Measurements from ENCODE around the gene DGKG.

DNA sequence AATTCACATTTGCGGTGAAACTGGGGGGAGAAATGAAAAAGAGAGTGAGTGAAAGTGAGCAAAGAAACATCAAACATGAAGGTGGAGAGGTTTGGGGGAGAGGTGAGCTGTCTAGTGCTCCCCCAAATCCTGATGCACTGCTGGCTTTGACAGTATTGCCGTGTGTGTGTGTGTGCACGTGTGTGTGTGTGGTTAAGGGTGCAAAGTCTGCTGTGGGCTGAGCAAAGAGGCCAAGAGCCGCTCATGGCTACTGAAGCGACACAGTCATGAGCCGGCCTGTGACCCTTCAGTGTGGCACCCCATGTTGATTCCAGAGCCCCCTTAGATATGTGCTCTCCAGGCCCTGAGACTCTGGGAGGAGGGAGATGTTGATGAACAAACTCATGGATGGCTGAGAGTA, 94.3 kb downstream of the DGKG start:
- TF ChIP-seq EP300 (IDR thresholded peaks at IDR 0.05; ENCODE audit: borderline replicate concordance in 1 of 2, low read depth in 1 of 2, low read length in 1 of 2) (no peak), TCF12 (IDR thresholded peaks at IDR 0.05) (no peak), POLR2AphosphoS5 (IDR thresholded peaks at IDR 0.05; ENCODE audit: low read depth, low read length) (no peak), TEAD4 (IDR thresholded peaks at IDR 0.05; ENCODE audit: borderline replicate concordance, insufficient read depth) (no peak), RFX5 (IDR thresholded peaks at IDR 0.05; ENCODE audit: low read length) (no peak)
- TF ChIP-seq, protein P1, sequence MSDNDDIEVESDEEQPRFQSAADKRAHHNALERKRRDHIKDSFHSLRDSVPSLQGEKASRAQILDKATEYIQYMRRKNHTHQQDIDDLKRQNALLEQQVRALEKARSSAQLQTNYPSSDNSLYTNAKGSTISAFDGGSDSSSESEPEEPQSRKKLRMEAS (IDR thresholded peaks at IDR 0.05; ENCODE audit: low read depth): no peak
- TF ChIP-seq, protein P2, sequence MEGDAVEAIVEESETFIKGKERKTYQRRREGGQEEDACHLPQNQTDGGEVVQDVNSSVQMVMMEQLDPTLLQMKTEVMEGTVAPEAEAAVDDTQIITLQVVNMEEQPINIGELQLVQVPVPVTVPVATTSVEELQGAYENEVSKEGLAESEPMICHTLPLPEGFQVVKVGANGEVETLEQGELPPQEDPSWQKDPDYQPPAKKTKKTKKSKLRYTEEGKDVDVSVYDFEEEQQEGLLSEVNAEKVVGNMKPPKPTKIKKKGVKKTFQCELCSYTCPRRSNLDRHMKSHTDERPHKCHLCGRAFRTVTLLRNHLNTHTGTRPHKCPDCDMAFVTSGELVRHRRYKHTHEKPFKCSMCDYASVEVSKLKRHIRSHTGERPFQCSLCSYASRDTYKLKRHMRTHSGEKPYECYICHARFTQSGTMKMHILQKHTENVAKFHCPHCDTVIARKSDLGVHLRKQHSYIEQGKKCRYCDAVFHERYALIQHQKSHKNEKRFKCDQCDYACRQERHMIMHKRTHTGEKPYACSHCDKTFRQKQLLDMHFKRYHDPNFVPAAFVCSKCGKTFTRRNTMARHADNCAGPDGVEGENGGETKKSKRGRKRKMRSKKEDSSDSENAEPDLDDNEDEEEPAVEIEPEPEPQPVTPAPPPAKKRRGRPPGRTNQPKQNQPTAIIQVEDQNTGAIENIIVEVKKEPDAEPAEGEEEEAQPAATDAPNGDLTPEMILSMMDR (IDR thresholded peaks at IDR 0.05): no peak
